H1 (cell line): Measurements from ENCODE around the gene ANAPC7. TPM values are rescaled to one million over a fixed set of nuclear protein-coding genes. Genes with fewer than 3 reads are reported as not detected.

Experiments
- CTCF ChIA-PET: fragments of 300-600 bp; sonication (Branson Sonifier 250); formaldehyde crosslinking; loops from one replicate; lab custom pipeline; 2021; ENCODE audit not compliant: partially characterized antibody; lab: Charles Lee
- POLR2A ChIA-PET: fragments of 300-600 bp; sonication (Branson Sonifier 250); formaldehyde crosslinking; loops from one replicate; lab custom pipeline; 2021; ENCODE audit warnings: inconsistent platforms; ENCODE audit not compliant: partially characterized antibody; lab: Charles Lee
- DNase-seq, 2 experiments: peaks; one replicate each; pipeline versions ENCODE4 v3.0.0 to v3.0.0-alpha.2; 2010 to 2022; ENCODE audit warnings: low spot score in 2 of 2, low read depth in 1 of 2, mixed read lengths in 1 of 2
- FAIRE-seq: peaks from 2 replicates; lab custom pipeline; 2011; peaks lifted over from hg19 to GRCh38; lab: Jason Lieb, UNC
- H2AFZ ChIP-seq: 2 replicates; pipeline ENCODE4 v1.8.1; 2012; ENCODE audit warnings: low read length, inconsistent platforms
- H2AK5ac ChIP-seq: 2 replicates; pipeline ENCODE4 v1.6.1; 2013; ENCODE audit warnings: low read depth, low read length
- H2BK120ac ChIP-seq: replicated peaks from 2 replicates; pipeline ENCODE3; 2013; ENCODE audit warnings: low read depth, low read length, inconsistent platforms
- H2BK12ac ChIP-seq: 2 replicates; pipeline ENCODE4 v1.6.1; 2013; ENCODE audit warnings: low read depth, low read length
- H2BK15ac ChIP-seq: 2 replicates; pipeline ENCODE4 v1.6.1; 2013; ENCODE audit warnings: low read length
- H2BK20ac ChIP-seq: 2 replicates; pipeline ENCODE4 v1.6.1; 2013; ENCODE audit warnings: low read length
- H2BK5ac ChIP-seq: 2 replicates; pipeline ENCODE4 v1.6.1; 2013; ENCODE audit warnings: low read depth, low read length
- H3K14ac ChIP-seq: 2 replicates; pipeline ENCODE4 v1.6.1; 2013; ENCODE audit warnings: inconsistent platforms; ENCODE audit not compliant: insufficient read length
- H3K18ac ChIP-seq: 2 replicates; pipeline ENCODE4 v1.6.1; 2013; ENCODE audit warnings: low read length; ENCODE audit errors: extremely low read depth
- H3K23ac ChIP-seq: 2 replicates; pipeline ENCODE4 v1.6.1; 2013; ENCODE audit warnings: inconsistent platforms; ENCODE audit not compliant: insufficient read length
- H3K23me2 ChIP-seq: 2 replicates; pipeline ENCODE4 v1.6.1; 2013; ENCODE audit warnings: low read depth, low read length
- H3K27ac ChIP-seq: 2 replicates; pipeline ENCODE4 v1.6.1; 2011; ENCODE audit warnings: low read depth, low read length, inconsistent platforms
- H3K27me3 ChIP-seq, 4 experiments: replicated peaks in 1 of 4; 1 replicate in 1 of 4; 2 replicates in 3 of 4; pipeline versions ENCODE4 v1.6.1 to v1.8.1; 2011 to 2013; ENCODE audit warnings: low read length in 3 of 4, mild to moderate bottlenecking in 3 of 4, inconsistent platforms in 2 of 4, mixed read lengths in 2 of 4, moderate library complexity in 1 of 4; ENCODE audit not compliant: control insufficient read depth in 3 of 4, insufficient read depth in 3 of 4; ENCODE audit errors: extremely low read depth in 1 of 4
- H3K36me3 ChIP-seq, 4 experiments: 2 replicates each; pipeline versions ENCODE4 v1.6.1 to v1.8.1; 2011 to 2013; ENCODE audit warnings: mild to moderate bottlenecking in 4 of 4, low read length in 3 of 4, moderate library complexity in 2 of 4, control low read depth in 1 of 4, inconsistent platforms in 1 of 4; ENCODE audit not compliant: insufficient read depth in 4 of 4, control insufficient read depth in 2 of 4
- H3K4ac ChIP-seq: replicated peaks from 2 replicates; pipeline ENCODE3; 2013; ENCODE audit warnings: low read length, low read depth, mixed read lengths, inconsistent platforms; ENCODE audit not compliant: insufficient read length
- H3K4me1 ChIP-seq, 4 experiments: replicated peaks in 1 of 4; 1 replicate in 1 of 4; 2 replicates in 3 of 4; pipeline versions ENCODE4 v1.6.1 to v1.8.1; 2011 to 2013; ENCODE audit warnings: low read length in 3 of 4, inconsistent platforms in 2 of 4, mixed read lengths in 1 of 4; ENCODE audit not compliant: insufficient read depth in 4 of 4, control insufficient read depth in 3 of 4
- H3K4me2 ChIP-seq, 2 experiments: 2 replicates each; pipeline versions ENCODE4 v1.6.1 to v1.8.1; 2011 to 2013; ENCODE audit warnings: low read depth in 2 of 2, low read length in 2 of 2, control low read depth in 1 of 2, inconsistent platforms in 1 of 2, mild to moderate bottlenecking in 1 of 2; ENCODE audit not compliant: insufficient read depth in 1 of 2
- H3K4me3 ChIP-seq, 4 experiments: fragments of 200-600, 300-600 bp in 1 of 4; sonication (generic), shearing (Covaris generic), sonication (Bioruptor Twin) in 1 of 4; 2 replicates each; pipeline versions ENCODE4 v1.5.1 to v1.8.1; 2011 to 2016; ENCODE audit warnings: low read length in 4 of 4, low read depth in 3 of 4, control low read depth in 2 of 4, inconsistent platforms in 2 of 4, mild to moderate bottlenecking in 2 of 4, mixed read lengths in 1 of 4, moderate library complexity in 1 of 4; ENCODE audit not compliant: insufficient read depth in 2 of 4; ENCODE audit errors: extremely low read depth in 1 of 4
- H3K56ac ChIP-seq: replicated peaks from 2 replicates; pipeline ENCODE3; 2013; ENCODE audit warnings: low read depth, mild to moderate bottlenecking, mixed read lengths, low read length, inconsistent platforms; ENCODE audit not compliant: insufficient read length
- H3K79me1 ChIP-seq: 2 replicates; pipeline ENCODE4 v1.6.1; 2013; ENCODE audit warnings: low read depth, low read length, control low read depth
- H3K79me2 ChIP-seq, 2 experiments: 2 replicates each; pipeline versions ENCODE4 v1.6.1 to v1.8.1; 2012 to 2013; ENCODE audit warnings: low read length in 2 of 2, mild to moderate bottlenecking in 2 of 2, inconsistent platforms in 1 of 2; ENCODE audit not compliant: insufficient read depth in 2 of 2, control insufficient read depth in 1 of 2
- H3K9ac ChIP-seq, 4 experiments: replicated peaks in 1 of 4; 1 replicate in 1 of 4; 2 replicates in 3 of 4; pipeline versions ENCODE4 v1.6.1 to v1.8.1; 2011 to 2013; ENCODE audit warnings: low read depth in 3 of 4, low read length in 3 of 4, control low read depth in 2 of 4, mild to moderate bottlenecking in 2 of 4, moderate library complexity in 2 of 4, inconsistent platforms in 1 of 4; ENCODE audit errors: extremely low read depth in 1 of 4
- H3K9me3 ChIP-seq, 2 experiments: 2 replicates each; pipeline versions ENCODE4 v1.6.1 to v1.8.1; 2012 to 2013; ENCODE audit warnings: mild to moderate bottlenecking in 2 of 2, moderate library complexity in 2 of 2, control low read depth in 1 of 2, inconsistent platforms in 1 of 2, low read depth in 1 of 2, low read length in 1 of 2, mixed read lengths in 1 of 2; ENCODE audit not compliant: insufficient read depth in 2 of 2
- H4K20me1 ChIP-seq, 2 experiments: replicated peaks in 1 of 2; 2 replicates each; pipeline versions ENCODE3 to v1.8.1; 2011 to 2013; ENCODE audit warnings: inconsistent platforms in 2 of 2, low read length in 2 of 2, mild to moderate bottlenecking in 1 of 2; ENCODE audit not compliant: insufficient read depth in 2 of 2, control insufficient read depth in 1 of 2
- H4K5ac ChIP-seq: 2 replicates; pipeline ENCODE4 v1.6.1; 2013; ENCODE audit warnings: low read length, low read depth, mixed read lengths, inconsistent platforms; ENCODE audit not compliant: insufficient read length
- H4K8ac ChIP-seq: 2 replicates; pipeline ENCODE4 v1.8.0; 2013; ENCODE audit warnings: mild to moderate bottlenecking, moderate library complexity, low read length, inconsistent platforms; ENCODE audit not compliant: insufficient read depth; ENCODE audit errors: extremely low read depth
- H4K91ac ChIP-seq: replicated peaks from 2 replicates; pipeline ENCODE3; 2013; ENCODE audit warnings: low read length, mixed read lengths, inconsistent platforms; ENCODE audit not compliant: insufficient read length
- ATF2 ChIP-seq: IDR thresholded peaks from 2 replicates; pipeline ENCODE4 v1.6.1; 2012; ENCODE audit warnings: low read length, inconsistent platforms
- CEBPB ChIP-seq: IDR thresholded peaks from 2 replicates; pipeline ENCODE4 v1.6.1; 2012; ENCODE audit warnings: low read depth, low read length
- CHD1 ChIP-seq: IDR thresholded peaks from 2 replicates; pipeline ENCODE4 v1.6.1; 2012; ENCODE audit warnings: low read depth, low read length, improper control_type of control experiment
- CHD2 ChIP-seq: IDR thresholded peaks from 2 replicates; pipeline ENCODE4 v1.6.1; 2012; ENCODE audit warnings: low read length, improper control_type of control experiment
- CTBP2 ChIP-seq: IDR thresholded peaks from 2 replicates; pipeline ENCODE4 v1.7.0; 2011; ENCODE audit warnings: borderline replicate concordance, mild to moderate bottlenecking, moderate library complexity, mixed read lengths, low read length; ENCODE audit not compliant: insufficient read depth, insufficient read length
- EZH2 ChIP-seq: fragments of 200-600 bp; sonication (generic); IDR thresholded peaks from 2 replicates; pipeline ENCODE4 v1.7.1; 2012; ENCODE audit warnings: low read depth, mild to moderate bottlenecking, moderate library complexity, low read length, inconsistent platforms; ENCODE audit not compliant: severe bottlenecking
- POU5F1 ChIP-seq: IDR thresholded peaks from 2 replicates; pipeline ENCODE4 v1.6.1; 2011; ENCODE audit warnings: low read depth, mild to moderate bottlenecking, low read length, moderate library complexity
- SAP30 ChIP-seq: fragments of 300-600 bp; sonication (generic); IDR thresholded peaks from 2 replicates; pipeline ENCODE4 v1.7.1; 2012; ENCODE audit warnings: low read length, moderate library complexity, mild to moderate bottlenecking, inconsistent platforms; ENCODE audit not compliant: insufficient read depth, insufficient replicate concordance
- SIN3A ChIP-seq, 2 experiments: IDR thresholded peaks in 1 of 2; conservative IDR thresholded peaks in 1 of 2; 2 replicates each; pipeline ENCODE4 v1.6.1; 2011 to 2012; ENCODE audit warnings: low read length in 2 of 2, improper control_type of control experiment in 1 of 2, low read depth in 1 of 2, mild to moderate bottlenecking in 1 of 2
- SIRT6 ChIP-seq: IDR thresholded peaks from one replicate; pipeline ENCODE4 v1.7.1; 2012; ENCODE audit warnings: low read length, inconsistent platforms
- SP4 ChIP-seq: IDR thresholded peaks from 2 replicates; pipeline ENCODE4 v1.6.1; 2012; ENCODE audit warnings: low read length, inconsistent platforms
- TBP ChIP-seq: IDR thresholded peaks from 2 replicates; pipeline ENCODE4 v1.6.1; 2011; ENCODE audit warnings: low read depth, low read length, improper control_type of control experiment
- YY1 ChIP-seq: IDR thresholded peaks from 2 replicates; pipeline ENCODE4 v1.6.1; 2011; ENCODE audit warnings: low read depth, mild to moderate bottlenecking, low read length
- WGBS, 2 experiments: shearing (Covaris generic) in 1 of 2; methylation state at CpG; one replicate each; pipeline versions ENCODE4 v1.1.6 to v1.1.7; 2013 to 2015; ENCODE audit warnings: low lambda C conversion rate in 2 of 2, mixed read lengths in 2 of 2, inconsistent platforms in 1 of 2, low coverage in 1 of 2, missing lambda C conversion rate in 1 of 2; ENCODE audit not compliant: insufficient replicate concordance in 2 of 2, insufficient coverage in 1 of 2, insufficient read length in 1 of 2; ENCODE audit errors: extremely low coverage in 1 of 2, missing lambda C conversion rate in 1 of 2; 5-methylcytosine and 5-hydroxymethylcytosine counted together
- polyA plus RNA-seq, 7 experiments: library from polyadenylated mRNA; depleted of rRNA in 3 of 7; stranded (reverse) in 5 of 7; unstranded in 2 of 7; fragments of >200 nt in 5 of 7; fragments of 200-250 nt in 2 of 7; gene quantifications; 1 replicate in 5 of 7; 2 replicates in 1 of 7; 4 replicates in 1 of 7; pipeline versions ENCODE4 v1.2.1 to v1.2.3, GENCODE V29; 2011 to 2013; ENCODE audit warnings: missing spikeins in 2 of 7, mixed read lengths in 2 of 7
- total RNA-seq: library from RNA; stranded (reverse); fragmentation: NEBNext Ultra II Directional; extraction: Animal tissue kit (Norgen Biotek cat#: 25700); gene quantifications from 2 replicates; pipeline ENCODE4 v1.2.1, GENCODE V29; 2021

ANAPC7 gene
- total and polyA plus RNA-seq, 2 of the 8 experiments (the other 6 are each of a cell fraction or from before 2014, with no cell fraction given) = 72.8 to 105 TPM

DNA sequence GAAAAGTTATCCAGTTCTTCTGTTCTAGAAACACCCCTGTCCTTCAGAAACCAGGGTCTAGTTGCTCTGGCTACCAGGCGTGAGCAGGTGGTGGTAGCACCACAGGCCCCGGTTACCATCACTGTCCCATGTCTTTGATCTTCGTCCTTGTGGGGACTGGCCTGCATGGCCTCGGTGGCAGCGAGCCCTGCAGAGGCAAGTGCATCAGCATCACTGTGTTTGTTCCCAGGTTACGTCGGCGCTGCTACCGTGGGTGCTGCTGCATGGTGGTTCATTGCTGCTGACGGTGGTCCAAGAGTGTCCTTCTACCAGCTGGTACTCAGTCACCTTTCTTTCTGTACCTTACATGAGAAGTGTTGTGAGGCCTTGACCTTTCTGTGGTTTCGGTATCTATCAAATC lies 58.9 kb downstream of the ANAPC7 start:
- H4K8ac ChIP-seq = no peak overlapping the region
- H3K27me3 ChIP-seq = no peaks in the 10 kb centered on the region
- peaks cover 9% of the 10 kb centered on the region in 2 experiments for H4K20me1 ChIP-seq
- peaks cover 64 to 93% (median 79%) of the 10 kb centered on the region in 4 experiments for H3K36me3 ChIP-seq
- no peak overlapping the region for H3K4ac ChIP-seq
- no peak overlapping the region for H4K91ac ChIP-seq
- ChIA-PET CTCF (no interaction called here), POLR2A (no interaction called here)
- 93% methylated on average over 11 of the region's 11 CpGs; no CpG with 5 or more reads in 1 of the 2 experiments for WGBS, 2 experiments
- H2BK5ac ChIP-seq = no peak overlapping the region
- no peak overlapping the region for H2BK20ac ChIP-seq
- no peaks in the 10 kb centered on the region for H3K79me2 ChIP-seq
- DNase-seq (no peak), FAIRE-seq (no peak)
- no peak overlapping the region for H3K4me3 ChIP-seq
- H3K79me1 ChIP-seq = peaks cover 4% of the 10 kb centered on the region; the same call in 1 of the 2 replicates
- no peak overlapping the region for H3K56ac ChIP-seq
- no peak overlapping the region for H3K4me2 ChIP-seq
- no peak overlapping the region for H2BK15ac ChIP-seq
- no peak overlapping the region for H2AK5ac ChIP-seq
- no peaks in the 10 kb centered on the region; a peak in 2 of 7 replicates for H3K4me1 ChIP-seq
- no peak overlapping the region for H4K5ac ChIP-seq
- H3K9me3 ChIP-seq = no peaks in the 10 kb centered on the region
- H3K18ac ChIP-seq = no peak overlapping the region
- H2AFZ ChIP-seq = no peak overlapping the region
- no peak overlapping the region for H3K9ac ChIP-seq
- H2BK12ac ChIP-seq = no peak overlapping the region
- H3K14ac ChIP-seq = no peak overlapping the region
- no peaks in the 10 kb centered on the region for H3K23me2 ChIP-seq
- no peak overlapping the region for H3K27ac ChIP-seq
- no peak overlapping the region for H2BK120ac ChIP-seq
- H3K23ac ChIP-seq = no peak overlapping the region
- TF ChIP-seq YY1 (no peak), SP4 (no peak), SAP30 (no peak), EZH2 (no peak), SIN3A (conservative IDR thresholded peaks at IDR 0.05 in 1 of 2, IDR thresholded peaks at IDR 0.05 in 1 of 2; ENCODE audit: low read depth in 1 of 2, low read length in 2 of 2) (no peak), CHD1 (no peak), CEBPB (no peak), TBP (no peak), SIRT6 (no peak), CTBP2 (no peak), CHD2 (no peak), POU5F1 (no peak), ATF2 (no peak)
